HG03460 (cell line): ENCODE data around the gene STX4.
"Not testable (repeated sequence)": the region's sequence is repeated elsewhere in the genome, so short reads cannot be mapped to it uniquely, and the experiment has no call there.

Experiments used
- ATAC-seq: cut with Tn5 transposase; IDR thresholded peaks from one replicate; pipeline ENCODE4 v1.9.1; 2021; ENCODE audit not compliant: unreplicated experiment

The STX4 gene

GRCh38 chr16:30998852-30999761 is 34.3 kb upstream of the STX4 start:
- ATAC-seq: no peak

- no peak for ATAC-seq
Observed at GRCh38 chr16:31000671-31001382, 32.5 kb upstream of the STX4 start.

DNA sequence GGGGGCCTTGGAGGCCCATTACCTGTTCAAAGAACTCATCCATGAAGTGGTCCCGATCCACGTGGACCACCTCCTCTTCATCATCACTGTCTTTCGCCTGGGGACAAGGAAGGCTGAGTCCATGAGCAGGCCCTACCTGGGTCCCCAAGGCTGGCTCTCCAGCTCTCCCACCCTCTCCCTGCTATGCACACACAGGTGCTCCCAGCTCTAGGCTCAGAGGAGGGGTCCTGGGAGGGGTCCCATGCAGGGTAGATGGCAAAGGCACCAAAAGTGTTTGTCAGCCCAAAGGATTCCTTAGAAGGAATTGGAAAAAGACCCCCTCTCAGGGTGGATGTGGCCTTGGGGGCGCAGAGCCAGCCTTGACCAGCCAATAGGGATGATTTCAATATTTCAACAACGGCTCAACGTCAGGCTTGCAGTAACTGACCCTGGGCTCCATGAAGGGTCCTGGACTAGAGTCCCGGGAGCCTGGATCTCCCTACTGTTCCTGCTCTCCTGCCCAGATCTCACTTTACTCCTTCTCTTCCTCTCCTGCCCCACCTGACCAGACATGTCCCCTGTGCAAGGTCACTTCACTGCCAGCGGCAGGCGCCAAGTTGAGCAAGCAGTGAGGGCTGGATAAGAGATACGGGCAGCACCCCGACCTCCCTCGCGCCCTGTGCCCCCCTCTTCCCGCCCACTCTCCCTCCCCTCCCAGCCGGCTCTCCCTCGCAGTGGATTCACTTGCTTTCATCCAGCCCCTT is 31.7 kb upstream of the STX4 start:
- ATAC-seq: no peak

GRCh38 chr16:31002250-31002700 is 31.1 kb upstream of the STX4 start:
- no peak for ATAC-seq

DNA sequence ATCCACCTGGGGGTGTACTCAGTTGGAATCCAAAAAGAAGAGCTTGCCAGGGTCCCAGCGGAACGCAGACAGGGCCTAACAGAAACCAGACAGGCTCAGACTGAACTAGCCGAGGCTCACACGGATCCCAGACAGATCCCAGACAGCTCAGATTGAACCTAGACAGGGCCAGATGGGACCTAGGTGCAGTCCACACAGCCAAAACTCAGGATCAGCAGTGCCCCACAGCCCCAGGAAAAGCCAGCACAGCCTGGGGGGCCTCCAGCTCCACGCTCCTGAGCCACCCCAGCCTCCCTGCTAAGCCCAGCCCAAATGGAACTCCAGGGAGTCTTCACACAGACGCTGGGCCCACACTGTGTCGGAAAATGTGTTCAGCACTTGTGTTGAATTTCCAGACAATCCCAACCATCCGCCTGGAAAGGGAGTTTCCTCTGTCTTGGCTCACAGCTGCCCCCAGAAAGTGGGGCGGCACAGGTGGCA is 30.5 kb upstream of the STX4 start:
- no peak for ATAC-seq

DNA sequence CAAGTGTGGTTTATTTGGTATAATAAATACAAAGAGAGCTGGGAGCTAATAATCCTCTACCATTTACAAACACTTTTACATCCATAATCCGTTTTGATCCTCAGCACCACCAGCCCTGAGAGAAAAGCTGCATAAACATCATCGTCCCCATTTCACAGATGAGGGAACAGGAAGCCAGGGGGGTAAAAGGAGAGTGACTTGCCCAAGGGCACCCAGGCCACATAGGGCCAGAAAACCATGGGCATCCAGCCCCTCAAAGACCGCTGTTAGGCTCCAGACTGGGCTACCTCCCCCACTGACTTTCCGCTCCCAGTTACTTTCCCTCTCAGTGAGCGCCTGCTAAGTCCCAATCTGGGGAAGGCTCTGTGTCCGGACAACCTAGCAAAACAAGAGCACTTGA is 29.6 kb upstream of the STX4 start:
- no peak for ATAC-seq

DNA sequence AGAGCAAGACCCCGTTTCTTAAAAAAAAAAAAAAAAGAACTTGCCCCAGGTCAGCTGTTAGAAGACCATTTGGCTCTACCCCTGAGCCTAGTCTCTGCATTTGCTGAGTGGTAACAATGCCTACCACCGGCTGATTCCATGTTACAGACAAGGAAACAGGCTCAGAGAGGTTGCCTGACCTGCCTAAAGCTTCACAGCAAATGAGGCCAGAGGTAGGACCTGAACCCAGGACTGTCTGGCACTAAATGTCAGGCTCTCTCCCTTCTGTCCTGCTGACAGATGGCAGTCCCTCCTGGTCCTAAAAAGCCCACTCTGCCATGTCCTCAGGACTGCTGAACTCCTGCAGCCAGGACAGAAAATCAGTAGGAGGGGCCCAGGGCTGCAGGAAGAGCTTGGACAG is 28.7 kb upstream of the STX4 start:
- ATAC-seq: no peak

DNA sequence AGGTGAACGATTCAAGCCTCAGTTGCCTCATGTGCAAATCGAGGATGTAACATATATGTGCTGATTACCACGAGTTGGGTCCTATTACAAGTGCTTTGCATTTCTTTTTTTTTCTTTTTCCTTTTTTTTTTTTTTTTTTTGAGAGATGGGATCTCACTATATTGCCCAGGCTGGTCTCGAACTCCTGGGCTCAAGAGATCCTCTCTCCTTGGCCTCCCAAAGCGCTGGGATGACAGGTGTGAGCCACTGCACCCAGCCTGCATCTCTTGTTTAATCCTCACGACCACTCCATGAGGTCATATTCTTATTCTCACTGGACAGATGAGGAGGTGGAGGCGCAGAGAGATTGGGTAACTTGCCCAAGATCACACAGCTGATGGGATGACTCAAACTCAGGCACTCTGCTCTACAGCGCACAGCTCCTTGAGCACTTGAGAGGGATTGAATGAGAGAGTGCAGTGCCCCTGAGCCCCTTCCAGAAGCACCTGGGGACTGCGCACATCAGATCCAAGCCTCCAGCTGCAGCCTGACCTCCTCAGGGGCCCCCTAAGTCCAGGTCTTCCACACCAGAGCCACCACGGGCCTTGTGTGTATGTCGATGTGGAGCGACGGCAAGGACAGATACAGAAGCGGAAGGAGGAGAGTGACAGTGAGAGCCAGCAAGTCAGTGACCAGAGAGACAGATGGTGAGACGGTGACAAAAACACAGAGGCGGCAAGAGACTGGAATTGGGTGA is 27.8 kb upstream of the STX4 start:
- no peak for ATAC-seq

- ATAC-seq: no peak
Observed at GRCh38 chr16:31006086-31006385, 27.3 kb upstream of the STX4 start.

- no peak for ATAC-seq
Observed at GRCh38 chr16:31006589-31006988, 26.8 kb upstream of the STX4 start.

DNA sequence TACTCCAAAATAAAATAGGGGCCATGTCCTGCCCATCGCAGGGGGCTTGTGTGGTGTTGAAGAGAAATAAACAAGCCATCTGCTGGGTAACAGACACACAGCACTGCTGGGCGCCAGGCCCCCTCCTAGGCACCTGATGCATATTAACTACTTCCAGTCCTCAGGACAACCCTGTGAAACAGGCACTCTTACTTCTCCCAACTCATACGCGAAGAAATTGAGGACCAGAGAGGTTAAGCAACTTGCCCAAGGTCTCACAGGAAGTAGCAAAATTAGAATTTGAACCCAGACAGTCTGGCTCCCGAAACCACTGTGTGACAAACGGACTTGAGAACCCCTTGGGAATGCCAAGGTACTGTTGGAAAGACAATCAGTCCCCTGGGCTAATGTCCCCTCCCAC is 25.7 kb upstream of the STX4 start:
- ATAC-seq: no peak

DNA sequence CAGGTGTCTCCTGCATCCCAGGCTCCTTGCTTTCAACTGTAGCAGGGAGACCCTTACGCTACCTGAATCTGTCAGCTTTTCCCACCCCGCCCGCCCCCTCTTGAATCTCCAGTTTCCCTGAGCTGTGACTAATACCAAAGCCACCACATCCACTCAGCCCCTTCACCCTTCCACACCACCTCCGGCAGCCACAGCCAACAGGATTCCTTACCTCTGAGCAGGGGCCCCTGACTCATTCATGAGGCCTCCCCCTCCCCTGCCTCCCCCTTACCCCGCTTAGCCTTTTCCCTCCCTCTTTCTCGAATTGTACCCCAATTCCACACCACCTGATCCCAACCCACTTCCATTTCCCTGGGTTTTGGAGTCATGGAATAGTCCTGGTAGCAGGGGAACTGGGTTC is 25.2 kb upstream of the STX4 start:
- ATAC-seq: no peak

- ATAC-seq: no peak
Observed at GRCh38 chr16:31008551-31008950, 24.8 kb upstream of the STX4 start.

DNA sequence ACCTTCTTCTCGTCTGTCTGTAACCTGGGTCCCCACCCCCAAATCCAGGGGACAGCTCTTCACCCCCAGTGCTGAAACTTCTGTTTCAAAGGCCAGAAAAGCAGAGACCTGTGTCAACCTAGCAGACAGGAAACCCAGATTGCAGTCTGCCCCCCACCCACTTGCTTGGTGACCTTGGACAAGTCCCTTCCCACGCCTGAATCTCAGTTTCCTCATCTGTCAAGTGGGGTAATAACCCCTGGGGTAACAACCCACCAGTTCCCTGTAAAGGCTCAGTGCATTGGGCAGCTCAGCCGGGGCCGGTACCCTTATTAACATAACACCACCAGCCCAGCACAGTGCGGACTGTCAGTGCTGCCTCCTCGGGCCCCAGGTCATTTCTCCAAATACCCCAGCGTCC is 24.2 kb upstream of the STX4 start:
- ATAC-seq: no peak

DNA sequence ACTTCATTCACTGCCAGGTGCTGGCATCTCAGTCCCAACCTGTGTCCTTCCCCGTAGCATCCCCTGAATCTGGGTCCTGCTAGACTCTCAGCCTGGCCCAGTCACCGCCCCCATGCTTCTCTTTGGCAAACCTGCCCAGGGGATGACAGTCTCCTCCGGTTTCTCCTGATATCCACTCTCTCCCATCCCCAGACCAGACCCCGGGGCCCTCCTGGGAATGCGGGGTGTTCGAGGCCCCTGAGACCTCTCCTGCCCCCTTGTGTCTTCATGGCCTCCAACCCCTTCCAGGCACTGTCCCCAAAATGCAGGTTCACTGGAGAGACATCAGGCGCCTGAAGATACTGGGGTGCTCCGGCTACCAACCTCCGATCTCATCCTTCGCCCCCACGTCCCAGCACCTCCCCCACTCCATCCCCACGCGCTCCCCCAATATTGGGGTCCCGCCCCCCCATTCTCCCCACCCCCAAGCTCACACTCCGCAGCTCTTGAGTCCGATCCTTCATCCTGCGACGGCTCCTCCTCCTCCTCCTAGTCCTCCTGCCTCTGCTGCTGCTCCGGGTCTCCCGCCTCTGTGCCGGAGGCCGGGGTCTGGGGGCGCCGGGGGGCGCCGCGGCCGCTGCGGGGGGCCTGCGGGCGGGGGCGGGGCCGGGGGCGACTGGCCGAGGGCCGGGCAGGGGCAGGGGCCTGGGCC is 23.3 kb upstream of the STX4 start:
- no peak for ATAC-seq

- no peak for ATAC-seq
Observed at GRCh38 chr16:31010585-31011325, 22.6 kb upstream of the STX4 start, which contains the start of gene STX1B. TSS of gene STX1B (minus strand) at chr16:31010638. CDS start at chr16:31010396, 242 bp downstream.

DNA sequence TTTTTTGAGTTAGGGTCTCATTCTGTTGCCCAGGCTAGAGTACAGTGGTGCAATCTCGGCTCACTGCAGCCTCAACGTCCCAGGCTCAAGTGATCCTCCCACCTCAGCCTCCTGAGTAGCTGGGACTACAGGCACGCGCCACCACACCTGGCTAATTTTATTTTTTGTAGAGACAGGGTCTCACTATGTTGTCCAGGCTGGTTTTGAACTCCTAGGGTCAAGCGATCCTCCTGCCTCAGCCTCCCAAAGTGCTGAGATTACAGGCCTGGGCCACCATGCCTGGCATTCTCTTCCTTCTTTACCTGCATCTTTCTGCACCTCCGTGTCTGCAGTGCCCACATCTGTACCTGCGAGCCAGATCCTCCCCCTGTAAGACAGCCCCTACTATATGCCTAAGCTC is 21.5 kb upstream of the STX4 start:
- not testable (repeated sequence) for ATAC-seq

GRCh38 chr16:31013292-31013691 is 20.1 kb upstream of the STX4 start:
- not testable (repeated sequence) for ATAC-seq

GRCh38 chr16:31016018-31016417 is 17.3 kb upstream of the STX4 start:
- no peak for ATAC-seq
